ENCODE data around the gene MEGF11. TPM values are rescaled to one million over a fixed set of nuclear protein-coding genes. Genes with fewer than 3 reads are reported as not detected.

Gene MEGF11
- total RNA-seq, 1 donor from 2014 or later = 0.25 TPM

DNA sequence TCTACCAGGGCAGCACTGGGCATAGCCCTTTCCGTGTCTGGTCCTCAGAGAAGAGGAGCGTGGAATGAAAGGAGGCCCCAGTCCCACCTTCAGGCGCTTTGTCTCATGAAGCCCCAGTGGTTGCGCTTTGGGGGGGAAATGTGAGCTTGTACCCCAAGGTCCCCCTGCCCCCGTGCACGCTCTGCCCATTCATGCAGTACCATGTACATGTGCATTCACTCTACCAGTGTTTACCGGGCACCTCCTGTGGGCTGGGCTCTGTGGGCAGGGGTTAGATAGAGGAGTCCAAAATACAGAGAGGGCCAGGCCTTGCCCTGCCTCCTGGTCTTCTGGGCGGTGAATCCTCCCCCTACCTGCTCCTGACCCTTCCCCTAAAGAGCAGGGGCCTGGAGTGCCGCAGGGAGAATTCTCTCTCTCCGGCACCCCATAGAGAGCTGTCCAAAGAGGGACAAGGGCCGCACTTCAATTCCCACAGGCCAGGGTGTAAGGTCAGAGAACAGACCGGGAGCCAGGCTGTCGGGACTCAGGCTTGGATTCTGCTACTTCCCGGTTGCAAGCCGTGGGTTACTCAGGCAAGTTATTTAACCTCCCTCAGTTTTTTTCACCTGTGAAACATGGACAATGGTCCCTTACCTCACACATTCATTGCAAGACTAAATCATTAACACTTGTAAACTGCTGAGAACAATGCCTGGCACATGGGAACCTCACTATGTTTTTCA lies 153.4 kb downstream of the MEGF11 start:
- H3K9me3 ChIP-seq = no peaks in the 10 kb centered on the region
- intact Hi-C loops (cut with DNase I) = no loop called here
- DNase-seq (ENCODE audit: extremely low spot score in 2 of 2) = no peak

DNA sequence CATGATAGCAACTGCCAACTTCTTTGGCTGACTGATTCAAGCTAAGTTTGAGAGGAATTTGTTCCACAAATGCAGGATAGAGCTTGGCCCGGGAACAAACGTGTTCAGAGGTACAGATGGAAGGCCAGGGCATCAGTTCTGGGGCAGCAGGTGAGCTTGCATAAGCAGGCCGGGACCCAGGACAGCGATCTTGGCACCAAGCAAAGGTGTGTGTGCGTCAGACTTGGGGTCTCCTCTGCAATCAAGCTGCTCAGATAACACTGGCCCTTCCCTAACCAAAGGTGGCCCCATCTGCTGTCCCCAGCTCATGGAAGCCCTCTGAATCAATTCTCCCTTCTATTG lies 155.6 kb downstream of the MEGF11 start:
- intact Hi-C loops (cut with DNase I) = no loop called here
- TF ChIP-seq, protein P1, sequence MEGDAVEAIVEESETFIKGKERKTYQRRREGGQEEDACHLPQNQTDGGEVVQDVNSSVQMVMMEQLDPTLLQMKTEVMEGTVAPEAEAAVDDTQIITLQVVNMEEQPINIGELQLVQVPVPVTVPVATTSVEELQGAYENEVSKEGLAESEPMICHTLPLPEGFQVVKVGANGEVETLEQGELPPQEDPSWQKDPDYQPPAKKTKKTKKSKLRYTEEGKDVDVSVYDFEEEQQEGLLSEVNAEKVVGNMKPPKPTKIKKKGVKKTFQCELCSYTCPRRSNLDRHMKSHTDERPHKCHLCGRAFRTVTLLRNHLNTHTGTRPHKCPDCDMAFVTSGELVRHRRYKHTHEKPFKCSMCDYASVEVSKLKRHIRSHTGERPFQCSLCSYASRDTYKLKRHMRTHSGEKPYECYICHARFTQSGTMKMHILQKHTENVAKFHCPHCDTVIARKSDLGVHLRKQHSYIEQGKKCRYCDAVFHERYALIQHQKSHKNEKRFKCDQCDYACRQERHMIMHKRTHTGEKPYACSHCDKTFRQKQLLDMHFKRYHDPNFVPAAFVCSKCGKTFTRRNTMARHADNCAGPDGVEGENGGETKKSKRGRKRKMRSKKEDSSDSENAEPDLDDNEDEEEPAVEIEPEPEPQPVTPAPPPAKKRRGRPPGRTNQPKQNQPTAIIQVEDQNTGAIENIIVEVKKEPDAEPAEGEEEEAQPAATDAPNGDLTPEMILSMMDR (IDR thresholded peaks at IDR 0.05) = no peak
- TF ChIP-seq POLR2AphosphoS5 (IDR thresholded peaks at IDR 0.05; ENCODE audit: insufficient read depth in 1 of 2, low read depth in 1 of 2) (no peak), POLR2A (IDR thresholded peaks at IDR 0.05) (no peak)
- H3K27ac ChIP-seq = no peak overlapping the region
- H3K9me3 ChIP-seq = no peaks in the 10 kb centered on the region
- no peaks in the 10 kb centered on the region for H3K27me3 ChIP-seq
- no peaks in the 10 kb centered on the region for H3K4me1 ChIP-seq
- H3K4me3 ChIP-seq = no peak overlapping the region
- no peaks in the 10 kb centered on the region for H3K36me3 ChIP-seq
- DNase-seq (ENCODE audit: extremely low spot score in 2 of 2) = no peak

More for the DNA sequence above, 153.4 kb downstream of the MEGF11 start:
- no peaks in the 10 kb centered on the region for H3K4me1 ChIP-seq
- no peak for TF ChIP-seq POLR2A (IDR thresholded peaks at IDR 0.05)
- no peak for TF ChIP-seq POLR2AphosphoS5 (IDR thresholded peaks at IDR 0.05; ENCODE audit: insufficient read depth in 1 of 2, low read depth in 1 of 2)
- TF ChIP-seq, protein P1 (IDR thresholded peaks at IDR 0.05) = no peak
- H3K4me3 ChIP-seq = no peak overlapping the region
- H3K27me3 ChIP-seq = no peaks in the 10 kb centered on the region
- H3K27ac ChIP-seq = no peak overlapping the region
- no peaks in the 10 kb centered on the region for H3K36me3 ChIP-seq

DNA sequence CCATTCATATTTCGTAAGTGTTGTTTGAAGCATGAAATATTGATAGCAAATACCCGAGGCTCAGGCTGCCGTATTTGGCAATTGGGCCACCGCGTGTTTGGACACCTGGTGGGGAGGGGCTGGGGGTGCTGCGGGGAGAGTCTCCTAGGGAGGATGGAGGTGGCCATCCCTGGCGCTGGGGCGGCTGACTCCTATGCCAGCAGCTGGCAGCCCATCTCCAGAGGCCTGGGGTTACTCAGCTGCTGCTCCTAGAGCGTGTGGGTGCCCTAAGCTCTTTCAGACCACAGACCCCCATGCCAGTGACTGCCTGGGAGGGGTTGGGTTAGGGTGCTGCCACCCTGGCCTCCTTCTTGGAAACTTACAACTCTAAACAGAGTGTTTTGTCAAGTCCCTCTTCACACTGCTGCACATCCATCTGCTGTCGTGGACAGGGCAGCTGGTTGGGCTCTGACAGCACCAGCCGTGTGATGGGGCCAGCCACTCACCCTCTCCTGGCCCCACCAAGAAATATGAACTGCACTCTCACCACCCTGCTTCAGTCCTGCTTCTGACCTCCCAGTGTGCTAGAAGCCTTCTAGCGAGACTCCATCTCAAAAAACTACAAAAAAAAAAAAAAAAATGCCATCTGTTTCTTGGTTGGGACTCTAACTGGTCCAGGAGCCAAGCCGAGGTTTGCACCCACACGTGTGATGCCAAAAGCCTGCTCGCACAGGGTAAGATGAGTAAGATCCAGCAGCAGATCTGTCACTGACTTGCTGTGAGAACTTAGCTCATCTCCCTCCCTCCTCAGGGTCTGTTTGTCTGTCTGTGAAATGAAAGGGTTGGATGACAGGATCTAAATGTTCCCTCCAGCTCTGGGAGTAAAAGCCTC lies 156.2 kb downstream of the MEGF11 start:
- no peak for TF ChIP-seq POLR2A (IDR thresholded peaks at IDR 0.05)
- TF ChIP-seq POLR2AphosphoS5 (IDR thresholded peaks at IDR 0.05; ENCODE audit: insufficient read depth in 1 of 2, low read depth in 1 of 2) = no peak
- TF ChIP-seq, protein P1 (IDR thresholded peaks at IDR 0.05) = no peak
- Histone ChIP-seq H3K4me3 (no peak overlapping the region), H3K27me3 (no peaks in the 10 kb centered on the region), H3K27ac (no peak overlapping the region), H3K36me3 (no peaks in the 10 kb centered on the region), H3K9me3 (no peaks in the 10 kb centered on the region), H3K4me1 (no peaks in the 10 kb centered on the region)
- no peak for DNase-seq (ENCODE audit: extremely low spot score in 2 of 2)
- intact Hi-C loops (cut with DNase I) = no loop called here

DNA sequence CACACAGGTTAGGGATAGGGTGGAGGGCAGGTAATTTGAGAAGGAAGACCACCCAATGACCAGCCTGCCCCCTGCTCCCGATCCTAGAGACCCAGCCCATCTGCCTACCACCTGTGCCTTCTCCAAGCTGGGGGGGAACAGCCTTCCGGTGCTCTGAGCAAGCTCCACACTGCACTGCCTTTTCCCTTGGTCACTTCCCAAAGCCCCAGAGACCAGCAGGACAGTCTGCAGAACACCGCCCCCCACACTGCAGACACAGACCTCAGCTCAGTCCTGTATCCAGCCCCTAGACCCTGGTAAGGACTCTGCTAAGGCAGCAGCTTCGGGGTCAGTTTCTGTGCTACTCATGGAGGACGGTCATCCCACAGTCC lies 156.9 kb downstream of the MEGF11 start:
- no peaks in the 10 kb centered on the region for H3K4me1 ChIP-seq
- no peak overlapping the region for H3K27ac ChIP-seq
- H3K36me3 ChIP-seq = no peaks in the 10 kb centered on the region
- H3K27me3 ChIP-seq = no peaks in the 10 kb centered on the region
- H3K9me3 ChIP-seq = no peaks in the 10 kb centered on the region
- H3K4me3 ChIP-seq = no peak overlapping the region
- intact Hi-C loops (cut with DNase I) = no loop called here
- no peak for DNase-seq (ENCODE audit: extremely low spot score in 2 of 2)
- no peak for TF ChIP-seq POLR2AphosphoS5 (IDR thresholded peaks at IDR 0.05; ENCODE audit: insufficient read depth in 1 of 2, low read depth in 1 of 2)
- TF ChIP-seq, protein P1 (IDR thresholded peaks at IDR 0.05) = no peak
- TF ChIP-seq POLR2A (IDR thresholded peaks at IDR 0.05) = no peak
